Smooth muscle cell (in vitro differentiated cells): ENCODE measurements around the gene PAX8. TPM values are rescaled to one million over a fixed set of nuclear protein-coding genes. Genes with fewer than 3 reads are reported as not detected.
A peak's percentile ranks its signal among the peaks of the same experiment; 100 is the strongest.

Source experiments
- DNase-seq: peaks from one replicate; lab custom pipeline; 2025; ENCODE audit not compliant: unreplicated experiment; lab: John Stamatoyannopoulos, UW
- H2AFZ ChIP-seq: fragments of 200-600 bp; sonication (generic); 2 replicates; pipeline ENCODE4 v1.6.0; 2016; ENCODE audit warnings: antibody characterized with exemption, low read depth, mild to moderate bottlenecking
- H3F3A ChIP-seq: fragments of 200-600 bp; sonication (generic); 2 replicates; pipeline ENCODE4 v1.6.0; 2017; ENCODE audit warnings: antibody characterized with exemption, low read depth
- H3K27ac ChIP-seq: fragments of 200-600 bp; sonication (generic); 2 replicates; pipeline ENCODE4 v1.5.1; 2016; ENCODE audit warnings: low read depth, mild to moderate bottlenecking
- H3K27me3 ChIP-seq: fragments of 200-600 bp; sonication (generic); 2 replicates; pipeline ENCODE4 v1.6.1; 2016; ENCODE audit warnings: low read depth, mild to moderate bottlenecking
- H3K36me3 ChIP-seq: fragments of 200-600 bp; sonication (generic); 2 replicates; pipeline ENCODE4 v1.5.1; 2016; ENCODE audit warnings: low read depth
- H3K4me1 ChIP-seq: fragments of 200-600 bp; sonication (generic); 2 replicates; pipeline ENCODE4 v1.5.1; 2016; ENCODE audit warnings: low read depth
- H3K4me2 ChIP-seq: fragments of 200-600 bp; sonication (generic); 2 replicates; pipeline ENCODE4 v1.6.0; 2016; ENCODE audit warnings: mild to moderate bottlenecking
- H3K4me3 ChIP-seq: fragments of 200-600 bp; sonication (generic); 2 replicates; pipeline ENCODE4 v1.5.1; 2016; ENCODE audit warnings: mild to moderate bottlenecking
- H3K79me2 ChIP-seq: fragments of 200-600 bp; sonication (generic); 2 replicates; pipeline ENCODE4 v1.6.0; 2016; ENCODE audit warnings: low read depth, mild to moderate bottlenecking
- H3K9ac ChIP-seq: fragments of 200-600 bp; sonication (generic); 2 replicates; pipeline ENCODE4 v1.6.0; 2016; ENCODE audit warnings: low read depth
- H3K9me3 ChIP-seq: fragments of 200-600 bp; sonication (generic); replicated peaks from 2 replicates; pipeline ENCODE4 v1.5.1; 2016; ENCODE audit warnings: low read depth
- H4K20me1 ChIP-seq: fragments of 200-600 bp; sonication (generic); 2 replicates; pipeline ENCODE4 v1.6.0; 2016; ENCODE audit warnings: low read depth
- WGBS: methylation state at CpG from one replicate; pipeline ENCODE4 v1.1.7; 2016; ENCODE audit warnings: low lambda C conversion rate; 5-methylcytosine and 5-hydroxymethylcytosine counted together
- polyA plus RNA-seq: library from polyadenylated mRNA; unstranded; fragments of >200 nt; fragmentation: Nextera tagmentation; extraction: Ambion mirVana; gene quantifications from 2 replicates; pipeline ENCODE4 v1.2.1, GENCODE V29; 2016
- total RNA-seq: library from RNA; depleted of rRNA; stranded (reverse); fragments of >200 nt; gene quantifications from 2 replicates; pipeline ENCODE4 v1.2.3, GENCODE V29; 2014
- TF ChIP-seq, protein P1 (sequence below): fragments of 200-600 bp; sonication (generic); IDR thresholded peaks from 2 replicates; pipeline ENCODE4 v1.5.1; 2017; ENCODE audit warnings: borderline replicate concordance, mild to moderate bottlenecking, antibody characterized with exemption; ENCODE audit not compliant: insufficient read depth, poor library complexity, severe bottlenecking

The PAX8 gene
- total and polyA plus RNA-seq, 2 experiments from 2014 or later = not detected

DNA sequence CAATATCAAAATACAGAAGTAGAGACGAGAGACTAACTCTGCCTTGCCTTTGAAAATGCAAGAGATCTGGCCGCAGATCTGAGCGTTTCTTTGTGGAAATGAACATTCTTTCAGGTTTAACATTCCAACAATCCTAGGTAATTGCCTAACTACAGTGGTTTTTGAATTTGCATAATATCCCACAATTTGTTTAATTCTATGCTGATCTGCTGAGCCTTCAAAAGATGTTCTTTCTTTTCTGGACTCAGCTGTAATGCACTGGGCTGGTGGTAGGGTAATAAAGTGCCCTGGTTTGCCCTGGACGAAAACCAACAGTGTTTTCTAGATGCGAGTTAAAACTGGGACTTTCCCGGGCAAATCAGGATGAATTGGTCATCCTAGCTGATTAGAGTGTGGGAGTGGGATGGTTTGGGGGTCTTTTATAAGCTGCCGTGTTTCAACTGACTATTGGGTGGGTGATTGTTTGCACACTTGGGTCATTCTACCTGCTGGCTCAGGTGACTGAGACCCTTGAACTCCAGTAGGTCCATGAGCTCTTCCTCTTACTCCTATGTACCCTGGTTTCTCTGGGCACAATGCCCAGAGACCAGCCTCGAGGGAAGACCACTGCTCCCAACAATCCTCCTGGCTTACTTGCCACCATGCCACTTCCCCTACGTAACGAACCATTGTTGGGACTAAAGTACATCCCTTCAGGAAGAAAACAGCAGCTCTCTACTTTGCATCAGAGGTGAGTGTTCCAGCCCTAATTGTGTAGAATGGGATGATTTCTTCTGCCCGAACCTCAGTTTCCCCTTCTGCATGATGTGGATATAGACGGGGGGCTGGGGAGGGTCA lies 3.4 kb upstream of the PAX8 start:
- TF ChIP-seq, protein P1, sequence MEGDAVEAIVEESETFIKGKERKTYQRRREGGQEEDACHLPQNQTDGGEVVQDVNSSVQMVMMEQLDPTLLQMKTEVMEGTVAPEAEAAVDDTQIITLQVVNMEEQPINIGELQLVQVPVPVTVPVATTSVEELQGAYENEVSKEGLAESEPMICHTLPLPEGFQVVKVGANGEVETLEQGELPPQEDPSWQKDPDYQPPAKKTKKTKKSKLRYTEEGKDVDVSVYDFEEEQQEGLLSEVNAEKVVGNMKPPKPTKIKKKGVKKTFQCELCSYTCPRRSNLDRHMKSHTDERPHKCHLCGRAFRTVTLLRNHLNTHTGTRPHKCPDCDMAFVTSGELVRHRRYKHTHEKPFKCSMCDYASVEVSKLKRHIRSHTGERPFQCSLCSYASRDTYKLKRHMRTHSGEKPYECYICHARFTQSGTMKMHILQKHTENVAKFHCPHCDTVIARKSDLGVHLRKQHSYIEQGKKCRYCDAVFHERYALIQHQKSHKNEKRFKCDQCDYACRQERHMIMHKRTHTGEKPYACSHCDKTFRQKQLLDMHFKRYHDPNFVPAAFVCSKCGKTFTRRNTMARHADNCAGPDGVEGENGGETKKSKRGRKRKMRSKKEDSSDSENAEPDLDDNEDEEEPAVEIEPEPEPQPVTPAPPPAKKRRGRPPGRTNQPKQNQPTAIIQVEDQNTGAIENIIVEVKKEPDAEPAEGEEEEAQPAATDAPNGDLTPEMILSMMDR = no peak
- Histone ChIP-seq H3K36me3 (no peaks in the 10 kb centered on the region), H4K20me1 (no peaks in the 10 kb centered on the region), H3K4me3 (no peak overlapping the region), H3K4me1 (peaks cover 16% of the 10 kb centered on the region), H3F3A (peaks cover 3% of the 10 kb centered on the region), H3K27ac (no peak overlapping the region), H3K4me2 (peak overlapping the region; percentile 1), H3K9me3 (no peaks in the 10 kb centered on the region), H2AFZ (no peak overlapping the region), H3K27me3 (peaks cover 39% of the 10 kb centered on the region), H3K79me2 (no peaks in the 10 kb centered on the region), H3K9ac (no peak overlapping the region)
- 63% methylated on average over 12 of the region's 12 CpGs for WGBS
- no peak for DNase-seq

DNA sequence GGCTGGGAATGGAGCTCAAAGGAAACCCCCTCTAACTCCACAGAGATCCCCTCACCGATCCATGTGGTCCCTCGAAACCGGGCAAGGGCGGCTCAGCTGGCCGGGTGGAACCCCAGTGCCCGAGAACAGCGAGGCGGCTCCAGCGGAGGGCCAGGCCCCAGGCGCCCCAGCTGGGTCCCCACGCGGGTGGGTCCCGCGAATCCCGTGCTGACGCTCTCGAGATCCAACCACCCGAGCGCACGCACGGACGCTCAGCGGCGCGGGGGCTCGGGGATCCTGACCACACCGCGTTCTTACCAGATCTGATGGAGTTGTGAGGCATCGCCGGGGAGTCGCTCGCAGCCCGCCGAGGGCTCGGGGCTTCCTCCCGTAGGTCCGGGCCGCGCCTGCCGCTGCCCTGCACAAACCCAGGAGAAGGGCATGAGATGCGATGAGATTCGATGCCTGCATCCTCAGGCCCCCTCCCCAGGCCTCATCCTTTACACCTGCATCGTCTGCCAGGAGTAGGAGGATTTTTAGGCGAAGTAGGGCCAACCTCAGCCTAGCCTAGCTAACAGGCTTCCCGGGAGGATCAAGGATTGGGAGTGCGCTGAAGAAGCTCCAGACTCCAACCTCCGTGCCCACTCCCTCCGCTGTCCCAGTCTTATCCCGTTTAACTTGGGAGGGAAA lies 514 bp downstream of the PAX8 start:
- H3K27me3 ChIP-seq = peaks cover 79% of the 10 kb centered on the region
- H4K20me1 ChIP-seq = no peaks in the 10 kb centered on the region
- no peaks in the 10 kb centered on the region for H3K9me3 ChIP-seq
- no peak for DNase-seq
- no peak overlapping the region for H3K9ac ChIP-seq
- no peaks in the 10 kb centered on the region for H3K79me2 ChIP-seq
- H3K36me3 ChIP-seq = no peaks in the 10 kb centered on the region
- H3K4me3 ChIP-seq = no peak overlapping the region
- H3K27ac ChIP-seq = no peak overlapping the region
- H2AFZ ChIP-seq = no peak overlapping the region
- TF ChIP-seq, protein P1 = no peak
- 10% methylated on average over 48 of the region's 49 CpGs for WGBS
- H3K4me1 ChIP-seq = peaks cover 7% of the 10 kb centered on the region
- H3F3A ChIP-seq = no peaks in the 10 kb centered on the region
- H3K4me2 ChIP-seq = no peak overlapping the region

DNA sequence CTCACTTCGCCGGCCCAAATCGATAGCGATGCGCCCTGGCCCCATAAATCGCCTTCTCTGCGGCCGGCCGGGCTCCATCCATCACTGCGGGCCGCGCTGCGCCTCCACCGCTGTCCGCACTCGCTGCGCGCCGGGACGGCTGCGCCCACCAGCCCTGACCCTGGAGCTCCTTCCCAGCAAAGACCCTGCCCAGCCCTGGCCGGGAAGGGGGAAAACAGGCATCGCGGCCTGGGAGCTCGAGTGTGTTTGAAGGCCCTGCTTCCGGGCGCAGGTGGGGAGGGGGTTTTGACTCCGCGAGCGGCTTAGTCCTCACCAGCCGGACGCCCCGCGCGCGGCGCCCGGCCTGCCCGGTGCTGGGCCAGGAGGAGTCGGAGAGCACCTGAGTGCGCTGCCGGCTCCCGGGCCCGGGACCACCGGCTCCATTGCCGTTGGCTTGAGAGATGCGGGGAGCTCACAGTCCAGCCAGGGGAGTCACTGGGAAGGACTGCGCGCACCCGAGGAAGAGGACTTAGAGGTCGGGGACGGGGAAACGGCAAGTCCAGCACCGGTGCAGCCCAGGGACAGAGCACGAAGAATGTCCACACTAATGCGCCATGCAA lies 1.1 kb downstream of the PAX8 start:
- H3K27me3 ChIP-seq = peaks cover 85% of the 10 kb centered on the region

More for the DNA sequence above, 1.1 kb downstream of the PAX8 start:
- H3F3A ChIP-seq = no peaks in the 10 kb centered on the region
- H4K20me1 ChIP-seq = no peaks in the 10 kb centered on the region
- peak overlapping the region; percentile 54 for H3K4me2 ChIP-seq
- no peak overlapping the region for H2AFZ ChIP-seq
- no peaks in the 10 kb centered on the region for H3K36me3 ChIP-seq
- no peaks in the 10 kb centered on the region for H3K79me2 ChIP-seq
- DNase-seq = no peak
- TF ChIP-seq, protein P1 = no peak
- H3K27ac ChIP-seq = no peak overlapping the region
- no peaks in the 10 kb centered on the region for H3K9me3 ChIP-seq
- H3K4me3 ChIP-seq = no peak overlapping the region
- no peak overlapping the region for H3K9ac ChIP-seq
- peaks cover 11% of the 10 kb centered on the region for H3K4me1 ChIP-seq
- WGBS = 4% methylated on average over 56 of the region's 56 CpGs
